H9 (cell line): ENCODE measurements around the gene ZDHHC13. TPM values are rescaled to one million over a fixed set of nuclear protein-coding genes. Genes with fewer than 3 reads are reported as not detected.

Experiments used
- DNase-seq: peaks from one replicate; pipeline ENCODE4 v3.0.0-alpha.2; 2017
- H2AFZ ChIP-seq: one replicate; pipeline ENCODE4 v1.6.1; 2013; ENCODE audit warnings: mild to moderate bottlenecking, low read length, control low read depth, moderate library complexity
- H2AK5ac ChIP-seq: 2 replicates; pipeline ENCODE4 v1.6.1; 2013; ENCODE audit warnings: low read length, control low read depth, mixed read lengths; ENCODE audit not compliant: insufficient read length
- H2BK120ac ChIP-seq: one replicate; pipeline ENCODE4 v1.6.1; 2013; ENCODE audit warnings: low read depth, mild to moderate bottlenecking, low read length, control low read depth, inconsistent platforms; ENCODE audit not compliant: poor library complexity, severe bottlenecking
- H2BK12ac ChIP-seq: 2 replicates; pipeline ENCODE4 v1.6.1; 2013; ENCODE audit warnings: low read length, control low read depth, mixed read lengths, low read depth; ENCODE audit not compliant: insufficient read length
- H2BK15ac ChIP-seq: 2 replicates; pipeline ENCODE4 v1.6.1; 2013; ENCODE audit warnings: low read depth, low read length, control low read depth
- H2BK20ac ChIP-seq: one replicate; pipeline ENCODE4 v1.6.1; 2013; ENCODE audit warnings: low read depth, mild to moderate bottlenecking, low read length, control low read depth, inconsistent platforms; ENCODE audit not compliant: poor library complexity, severe bottlenecking
- H2BK5ac ChIP-seq: 2 replicates; pipeline ENCODE4 v1.6.1; 2013; ENCODE audit warnings: low read length, control low read depth, mixed read lengths; ENCODE audit not compliant: insufficient read length
- H3K14ac ChIP-seq: 2 replicates; pipeline ENCODE4 v1.6.1; 2013; ENCODE audit warnings: low read length, control low read depth; ENCODE audit not compliant: insufficient read depth
- H3K18ac ChIP-seq: 2 replicates; pipeline ENCODE4 v1.6.1; 2013; ENCODE audit warnings: low read depth, mild to moderate bottlenecking, mixed read lengths, low read length, control low read depth; ENCODE audit not compliant: insufficient read length
- H3K23ac ChIP-seq: 2 replicates; pipeline ENCODE4 v1.6.1; 2013; ENCODE audit warnings: low read length, control low read depth, mixed read lengths, low read depth; ENCODE audit not compliant: insufficient read length
- H3K23me2 ChIP-seq: 2 replicates; pipeline ENCODE4 v1.6.1; 2013; ENCODE audit warnings: low read depth, mild to moderate bottlenecking, mixed read lengths, low read length, control low read depth; ENCODE audit not compliant: insufficient read length, poor library complexity, severe bottlenecking
- H3K27ac ChIP-seq: 2 replicates; pipeline ENCODE4 v1.5.1; 2013; ENCODE audit warnings: low read length, control low read depth, mixed read lengths, low read depth; ENCODE audit not compliant: insufficient read length
- H3K27me3 ChIP-seq: 2 replicates; pipeline ENCODE4 v1.6.1; 2013; ENCODE audit warnings: low read length, control low read depth, inconsistent platforms; ENCODE audit not compliant: insufficient read depth
- H3K4ac ChIP-seq: 2 replicates; pipeline ENCODE4 v1.6.1; 2013; ENCODE audit warnings: low read depth, mild to moderate bottlenecking, control low read depth, inconsistent platforms, low read length, moderate library complexity
- H3K4me1 ChIP-seq: 2 replicates; pipeline ENCODE4 v1.6.1; 2013; ENCODE audit warnings: low read length, control low read depth, inconsistent platforms; ENCODE audit not compliant: insufficient read depth
- H3K4me2 ChIP-seq: 2 replicates; pipeline ENCODE4 v1.6.1; 2013; ENCODE audit warnings: low read length, control low read depth, mixed read lengths; ENCODE audit not compliant: insufficient read length, insufficient read depth
- H3K56ac ChIP-seq: 2 replicates; pipeline ENCODE4 v1.6.1; 2013; ENCODE audit warnings: low read depth, mild to moderate bottlenecking, mixed read lengths, low read length, control low read depth; ENCODE audit not compliant: insufficient read length
- H3K79me1 ChIP-seq: 2 replicates; pipeline ENCODE4 v1.6.1; 2013; ENCODE audit warnings: low read depth, mild to moderate bottlenecking, moderate library complexity, low read length, control low read depth, inconsistent platforms; ENCODE audit not compliant: insufficient read depth, poor library complexity, severe bottlenecking
- H3K79me2 ChIP-seq: 2 replicates; pipeline ENCODE4 v1.6.1; 2013; ENCODE audit warnings: low read length, control low read depth, inconsistent platforms; ENCODE audit not compliant: insufficient read depth
- H3K9ac ChIP-seq: 2 replicates; pipeline ENCODE4 v1.6.1; 2013; ENCODE audit warnings: low read length, control low read depth, mixed read lengths; ENCODE audit not compliant: insufficient read length; ENCODE audit errors: extremely low read depth
- H3K9me3 ChIP-seq: one replicate; pipeline ENCODE4 v1.6.1; 2013; ENCODE audit warnings: low read depth, low read length, inconsistent platforms; ENCODE audit not compliant: control insufficient read depth
- H3T11ph ChIP-seq: one replicate; pipeline ENCODE4 v1.6.1; 2013; ENCODE audit warnings: mild to moderate bottlenecking, low read length, control low read depth, inconsistent platforms
- H4K20me1 ChIP-seq: one replicate; pipeline ENCODE4 v1.6.1; 2013; ENCODE audit not compliant: control insufficient read depth, insufficient read length, insufficient read depth
- H4K5ac ChIP-seq: 2 replicates; pipeline ENCODE4 v1.6.1; 2013; ENCODE audit warnings: low read depth, mild to moderate bottlenecking, mixed read lengths, low read length, control low read depth; ENCODE audit not compliant: insufficient read length
- H4K8ac ChIP-seq: replicated peaks from 2 replicates; pipeline ENCODE4 v1.6.1; 2013; ENCODE audit warnings: low read length, control low read depth, mixed read lengths, low read depth; ENCODE audit not compliant: insufficient read length
- H4K91ac ChIP-seq: 2 replicates; pipeline ENCODE4 v1.6.1; 2013; ENCODE audit warnings: low read depth, mild to moderate bottlenecking, moderate library complexity, mixed read lengths, low read length, control low read depth; ENCODE audit not compliant: insufficient read length
- H3K27ac Mint-ChIP-seq, 3 experiments: 2 replicates in 2 of 3; 3 replicates in 1 of 3; pipeline ENCODE4 v1.8.0; 2020 to 2021; ENCODE audit warnings: mixed read lengths in 3 of 3, mild to moderate bottlenecking in 1 of 3, moderate library complexity in 1 of 3
- H3K27me3 Mint-ChIP-seq: 2 replicates; pipeline ENCODE4 v1.8.0; 2021; ENCODE audit warnings: low read depth, mild to moderate bottlenecking, moderate library complexity, mixed read lengths
- H3K36me3 Mint-ChIP-seq, 3 experiments: 2 replicates in 2 of 3; 3 replicates in 1 of 3; pipeline ENCODE4 v1.8.0; 2020 to 2021; ENCODE audit warnings: low read depth in 3 of 3, mixed read lengths in 3 of 3; ENCODE audit not compliant: insufficient read depth in 1 of 3
- H3K4me1 Mint-ChIP-seq, 2 experiments: 2 replicates each; pipeline ENCODE4 v1.8.0; 2020; ENCODE audit warnings: mixed read lengths in 2 of 2
- H3K4me3 Mint-ChIP-seq, 2 experiments: 2 replicates in 1 of 2; 3 replicates in 1 of 2; pipeline ENCODE4 v1.8.0; 2020 to 2021; ENCODE audit warnings: mild to moderate bottlenecking in 2 of 2, mixed read lengths in 2 of 2, moderate library complexity in 1 of 2
- H3K9me3 Mint-ChIP-seq, 2 experiments: 2 replicates in 1 of 2; 3 replicates in 1 of 2; pipeline ENCODE4 v1.8.0; 2020; ENCODE audit warnings: mild to moderate bottlenecking in 2 of 2, mixed read lengths in 2 of 2, moderate library complexity in 1 of 2
- CTCF ChIP-seq: fragments of 200-600 bp; sonication (generic); conservative IDR thresholded peaks from 3 replicates; pipeline ENCODE4 v1.8.0; 2021; ENCODE audit warnings: antibody characterized with exemption, mild to moderate bottlenecking
- WGBS: extraction: QIAGEN DNeasy Blood & Tissue Kit; methylation state at CpG from one replicate; pipeline ENCODE4 v1.1.7; 2013; ENCODE audit warnings: missing lambda C conversion rate, low lambda C conversion rate, mixed read lengths; ENCODE audit not compliant: insufficient read length; ENCODE audit errors: extremely low coverage; 5-methylcytosine and 5-hydroxymethylcytosine counted together
- total RNA-seq: library from RNA; stranded (reverse); gene quantifications from 2 replicates; pipeline ENCODE4 v1.2.1, GENCODE V29; 2021

ZDHHC13 gene
- total RNA-seq, 1 experiment from 2014 or later = 20.9 TPM

DNA sequence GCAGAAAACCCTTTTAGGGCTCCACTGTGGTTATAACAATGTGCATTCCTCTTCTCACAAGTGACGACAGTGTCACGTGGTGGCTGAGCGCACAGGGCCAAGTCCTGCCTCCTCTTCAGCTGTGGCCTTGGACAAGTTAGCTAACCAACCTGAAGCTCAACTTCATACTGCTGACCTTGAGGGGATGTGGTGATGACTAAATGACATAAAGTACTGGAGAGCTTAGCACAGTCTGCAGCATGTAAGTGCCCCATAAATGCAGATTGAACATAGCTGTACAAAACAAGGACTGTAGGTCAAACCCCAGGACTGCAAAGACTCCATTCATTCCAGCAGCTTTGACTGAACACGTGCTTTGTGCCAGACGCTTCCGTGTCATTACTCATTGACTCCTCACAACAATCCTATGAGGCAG lies 36.4 kb upstream of the ZDHHC13 start:
- DNase-seq = no peak
- no CpG with 5 or more reads among the region's 6 CpGs for WGBS
- Histone ChIP-seq H3K79me1 (no peaks in the 10 kb centered on the region), H4K5ac (no peak overlapping the region), H3T11ph (no peak overlapping the region), H3K23ac (no peak overlapping the region), H3K23me2 (no peaks in the 10 kb centered on the region), H3K27me3 (no peaks in the 10 kb centered on the region), H3K9ac (no peak overlapping the region), H3K18ac (no peak overlapping the region), H3K4me1 (no peaks in the 10 kb centered on the region), H3K27ac (no peak overlapping the region), H3K56ac (no peak overlapping the region), H2BK120ac (no peak overlapping the region), H3K4ac (no peak overlapping the region), H3K4me2 (no peak overlapping the region), H2BK20ac (no peak overlapping the region), H2AFZ (no peak overlapping the region), H4K91ac (no peak overlapping the region), H4K20me1 (no peaks in the 10 kb centered on the region), H2BK5ac (no peak overlapping the region), H3K9me3 (no peaks in the 10 kb centered on the region), H2AK5ac (no peak overlapping the region), H3K14ac (no peak overlapping the region), H4K8ac (no peak overlapping the region), H2BK12ac (no peak overlapping the region), H3K79me2 (no peaks in the 10 kb centered on the region), H2BK15ac (no peak overlapping the region)
- Mint-ChIP-seq H3K9me3 (no peaks in the 10 kb centered on the region), H3K4me1 (peaks cover 4 to 10% of the 10 kb centered on the region in 2 experiments), H3K4me3 (no peak overlapping the region), H3K27ac (no peak overlapping the region), H3K27me3 (peaks cover 8% of the 10 kb centered on the region), H3K36me3 (no peaks in the 10 kb centered on the region)
- no peak for TF ChIP-seq CTCF
